ENCODE measurements around the gene KIF5C.

Gene KIF5C

DNA sequence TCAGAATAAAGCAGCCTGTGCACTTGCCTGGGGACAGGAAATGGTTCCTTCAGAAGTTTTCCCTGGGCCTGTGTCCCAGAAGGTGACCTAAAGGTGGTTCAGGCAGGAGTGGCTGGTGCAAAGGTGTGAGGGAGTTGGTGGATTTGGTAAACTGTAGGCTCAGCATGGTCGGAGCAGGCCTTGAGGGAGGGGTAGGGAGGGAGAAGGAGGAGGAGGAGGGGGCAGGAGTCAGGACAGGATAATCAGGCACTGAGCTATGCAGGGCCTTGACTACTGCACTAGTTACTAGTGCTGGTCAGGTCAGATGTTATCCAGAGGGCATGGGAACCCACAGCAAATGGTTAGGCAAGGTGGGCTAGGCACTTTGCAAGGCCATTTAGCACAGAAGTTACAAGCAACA, 184.8 kb downstream of the KIF5C start:
- no peak overlapping the region for H3K4me3 ChIP-seq (ENCODE audit: low read depth, low read length)
- DNase-seq (ENCODE audit: low read depth), result no peak
- TF ChIP-seq, protein P1, sequence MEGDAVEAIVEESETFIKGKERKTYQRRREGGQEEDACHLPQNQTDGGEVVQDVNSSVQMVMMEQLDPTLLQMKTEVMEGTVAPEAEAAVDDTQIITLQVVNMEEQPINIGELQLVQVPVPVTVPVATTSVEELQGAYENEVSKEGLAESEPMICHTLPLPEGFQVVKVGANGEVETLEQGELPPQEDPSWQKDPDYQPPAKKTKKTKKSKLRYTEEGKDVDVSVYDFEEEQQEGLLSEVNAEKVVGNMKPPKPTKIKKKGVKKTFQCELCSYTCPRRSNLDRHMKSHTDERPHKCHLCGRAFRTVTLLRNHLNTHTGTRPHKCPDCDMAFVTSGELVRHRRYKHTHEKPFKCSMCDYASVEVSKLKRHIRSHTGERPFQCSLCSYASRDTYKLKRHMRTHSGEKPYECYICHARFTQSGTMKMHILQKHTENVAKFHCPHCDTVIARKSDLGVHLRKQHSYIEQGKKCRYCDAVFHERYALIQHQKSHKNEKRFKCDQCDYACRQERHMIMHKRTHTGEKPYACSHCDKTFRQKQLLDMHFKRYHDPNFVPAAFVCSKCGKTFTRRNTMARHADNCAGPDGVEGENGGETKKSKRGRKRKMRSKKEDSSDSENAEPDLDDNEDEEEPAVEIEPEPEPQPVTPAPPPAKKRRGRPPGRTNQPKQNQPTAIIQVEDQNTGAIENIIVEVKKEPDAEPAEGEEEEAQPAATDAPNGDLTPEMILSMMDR (IDR thresholded peaks at IDR 0.05; ENCODE audit: insufficient read depth, low read depth, low read length, missing control alignments), result no peak

DNA sequence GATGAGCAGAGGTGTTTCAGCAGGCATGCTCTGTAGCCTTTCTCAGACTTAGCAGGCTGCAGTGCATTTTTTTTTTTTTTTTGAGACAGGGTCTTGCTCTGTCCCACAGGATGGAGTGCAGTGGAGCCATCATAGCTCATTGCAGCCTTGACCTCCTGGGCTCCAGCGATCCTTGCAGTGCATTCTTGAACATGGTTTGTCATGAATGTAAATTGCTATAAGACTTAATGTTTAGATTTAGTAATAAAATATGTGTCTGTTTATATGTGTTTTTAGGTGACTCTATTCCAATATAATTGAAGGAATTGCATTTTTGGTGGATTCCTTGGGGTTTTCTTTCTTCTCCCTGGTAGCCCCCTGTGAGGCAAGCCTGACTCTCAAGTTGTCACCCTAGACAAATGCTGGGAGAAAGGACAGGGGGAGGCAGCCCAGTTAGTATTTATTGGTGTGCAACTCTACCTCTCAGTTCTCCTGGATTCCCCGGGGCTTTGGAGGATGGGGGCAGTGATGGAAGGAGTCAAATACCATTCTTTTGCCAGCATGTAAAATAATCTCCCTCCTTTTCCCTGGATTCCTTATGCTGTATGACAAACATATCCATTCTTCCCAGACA, 186.2 kb downstream of the KIF5C start:
- no peak for DNase-seq (ENCODE audit: low read depth)
- H3K4me3 ChIP-seq (ENCODE audit: low read depth, low read length), result no peak overlapping the region
- TF ChIP-seq, protein P1 (IDR thresholded peaks at IDR 0.05; ENCODE audit: insufficient read depth, low read depth, low read length, missing control alignments), result no peak

DNA sequence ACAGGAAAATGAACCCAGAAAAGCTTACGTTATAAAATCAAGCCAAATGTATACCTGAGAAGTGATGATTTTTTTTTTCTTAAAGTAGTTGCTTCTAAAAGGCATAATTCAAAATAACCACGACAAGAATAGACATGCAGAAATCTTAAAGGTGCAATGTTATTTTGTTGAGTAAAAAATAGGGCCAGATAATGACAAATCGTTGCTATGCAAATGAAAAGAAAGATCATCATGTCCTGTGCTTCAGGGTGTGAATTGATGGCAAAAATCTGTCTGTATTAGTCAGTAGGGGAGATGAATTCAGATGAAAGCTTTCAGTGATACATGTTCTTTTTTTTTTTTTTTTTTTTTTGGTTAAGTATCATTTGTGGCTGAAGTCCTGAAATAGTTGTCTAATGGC, 187.5 kb downstream of the KIF5C start:
- H3K4me3 ChIP-seq (ENCODE audit: low read depth, low read length), result no peak overlapping the region
- TF ChIP-seq, protein P1 (IDR thresholded peaks at IDR 0.05; ENCODE audit: insufficient read depth, low read depth, low read length, missing control alignments), result no peak
- DNase-seq (ENCODE audit: low read depth), result no peak

DNA sequence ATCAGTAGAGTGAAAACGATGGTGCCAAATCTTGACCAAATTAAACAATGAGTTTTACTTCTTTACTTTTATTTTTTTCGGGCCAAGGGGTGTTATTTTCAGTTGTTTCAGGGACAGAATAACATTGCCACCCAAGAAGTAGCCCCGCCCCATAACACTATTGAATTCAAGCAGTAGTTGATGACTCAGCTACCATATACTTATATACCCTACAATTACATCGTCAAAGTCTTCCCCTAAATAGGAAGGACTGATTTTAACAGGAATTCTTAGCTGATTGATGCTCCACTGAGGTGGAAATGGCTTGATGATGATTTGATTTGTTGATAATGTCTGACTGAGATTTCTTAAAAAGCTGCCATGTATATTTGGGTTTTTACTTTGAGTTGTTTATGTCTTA, 188.2 kb downstream of the KIF5C start:
- TF ChIP-seq, protein P1 (IDR thresholded peaks at IDR 0.05; ENCODE audit: insufficient read depth, low read depth, low read length, missing control alignments), result no peak

GRCh38 chr2:149064365-149064841, 189.4 kb downstream of the KIF5C start:
- no peak for DNase-seq (ENCODE audit: low read depth)
- TF ChIP-seq, protein P1 (IDR thresholded peaks at IDR 0.05; ENCODE audit: insufficient read depth, low read depth, low read length, missing control alignments), result no peak
- no peak overlapping the region for H3K4me3 ChIP-seq (ENCODE audit: low read depth, low read length)

More for the DNA sequence above, 188.2 kb downstream of the KIF5C start:
- no peak overlapping the region for H3K4me3 ChIP-seq (ENCODE audit: low read depth, low read length)
- DNase-seq (ENCODE audit: low read depth), result no peak

- DNase-seq (ENCODE audit: low read depth), result peak; percentile 63
- H3K4me3 ChIP-seq (ENCODE audit: low read depth, low read length), result no peak overlapping the region
- TF ChIP-seq, protein P1 (IDR thresholded peaks at IDR 0.05; ENCODE audit: insufficient read depth, low read depth, low read length, missing control alignments), result no peak
These were observed 190.0 kb downstream of the KIF5C start for GRCh38 chr2:149064856-149065630.
